Neural progenitor cell (in vitro differentiated cells): ENCODE measurements around the gene DLX1.

Experiments used
- CTCF ChIP-seq: fragments of 200-600 bp; sonication (generic); IDR thresholded peaks from 2 replicates; pipeline ENCODE4 v1.5.1; 2017; ENCODE audit warnings: antibody characterized with exemption, mild to moderate bottlenecking
- EZH2 ChIP-seq: fragments of 200-600 bp; sonication (generic); IDR thresholded peaks from 2 replicates; pipeline ENCODE4 v1.6.1; 2017; ENCODE audit warnings: antibody characterized with exemption, mild to moderate bottlenecking, moderate library complexity

GRCh38 chr2:172080641-172081220 is 4.6 kb upstream of the DLX1 start:
- TF ChIP-seq CTCF (no peak), EZH2 (peak; percentile 42)
